IPS DF 4.7 (cell line): ENCODE measurements around the gene PEX5L.
"Not testable (repeated sequence)": the region's sequence is repeated elsewhere in the genome, so short reads cannot be mapped to it uniquely, and the experiment has no call there.

Source experiments
- DNase-seq: peaks from one replicate; pipeline ENCODE4 v3.0.0-alpha.2; 2013; ENCODE audit warnings: low spot score; ENCODE audit errors: extremely low read depth

The PEX5L gene

GRCh38 chr3:180036671-180037455, at the start of gene PEX5L:
Gene PEX5L, minus strand, starts transcription at chr3:180036937. Its CDS starts 338 bp downstream, at chr3:180036599.
- DNase-seq, result no peak

- no peak for DNase-seq
Observed at GRCh38 chr3:180085122-180085710, 48.5 kb upstream of the PEX5L start.

- DNase-seq, result no peak
Observed at GRCh38 chr3:180082699-180083098, 46.0 kb upstream of the PEX5L start.

- no peak for DNase-seq
Observed at GRCh38 chr3:180078592-180078991, 41.9 kb upstream of the PEX5L start.

GRCh38 chr3:180073561-180073960, 36.8 kb upstream of the PEX5L start:
- no peak for DNase-seq

- DNase-seq, result no peak
Observed at GRCh38 chr3:180072786-180073185, 36.0 kb upstream of the PEX5L start.

GRCh38 chr3:180070925-180071324, 34.2 kb upstream of the PEX5L start:
- no peak for DNase-seq

- no peak for DNase-seq
Observed at GRCh38 chr3:180068023-180068422, 31.3 kb upstream of the PEX5L start.

- DNase-seq, result no peak
Observed at GRCh38 chr3:180066598-180066997, 29.9 kb upstream of the PEX5L start.

- DNase-seq, result no peak
Observed at GRCh38 chr3:180063783-180064182, 27.0 kb upstream of the PEX5L start.

- DNase-seq, result no peak
Observed at GRCh38 chr3:180062771-180063170, 26.0 kb upstream of the PEX5L start.

- no peak for DNase-seq
Observed at GRCh38 chr3:180059356-180059755, 22.6 kb upstream of the PEX5L start.

GRCh38 chr3:180058238-180058637, 21.5 kb upstream of the PEX5L start:
- DNase-seq, result no peak

GRCh38 chr3:180055656-180056055, 18.9 kb upstream of the PEX5L start:
- not testable (repeated sequence) for DNase-seq

- no peak for DNase-seq
Observed at GRCh38 chr3:180049391-180049790, 12.7 kb upstream of the PEX5L start.

- DNase-seq, result no peak
Observed at GRCh38 chr3:180048840-180049239, 12.1 kb upstream of the PEX5L start.

- DNase-seq, result no peak
Observed at GRCh38 chr3:180048103-180048502, 11.4 kb upstream of the PEX5L start.

GRCh38 chr3:180040966-180041365, 4.2 kb upstream of the PEX5L start:
- no peak for DNase-seq

GRCh38 chr3:180036092-180036670, 556 bp downstream of the PEX5L start:
- no peak for DNase-seq

GRCh38 chr3:180026997-180027396, 9.7 kb downstream of the PEX5L start:
- DNase-seq, result no peak

- no peak for DNase-seq
Observed at GRCh38 chr3:180018543-180018942, 18.2 kb downstream of the PEX5L start.

- DNase-seq, result no peak
Observed at GRCh38 chr3:180017846-180018245, 18.9 kb downstream of the PEX5L start.

GRCh38 chr3:180011927-180012326, 24.8 kb downstream of the PEX5L start:
- DNase-seq, result no peak
